HG03280 (cell line): ENCODE measurements around the gene RTP3.
"Not testable (repeated sequence)": the region's sequence is repeated elsewhere in the genome, so short reads cannot be mapped to it uniquely, and the experiment has no call there.

Experiments used
- ATAC-seq: cut with Tn5 transposase; IDR thresholded peaks from one replicate; pipeline ENCODE4 v1.9.1; 2021; ENCODE audit warnings: mild to moderate bottlenecking, moderate library complexity; ENCODE audit not compliant: unreplicated experiment

The RTP3 gene

DNA sequence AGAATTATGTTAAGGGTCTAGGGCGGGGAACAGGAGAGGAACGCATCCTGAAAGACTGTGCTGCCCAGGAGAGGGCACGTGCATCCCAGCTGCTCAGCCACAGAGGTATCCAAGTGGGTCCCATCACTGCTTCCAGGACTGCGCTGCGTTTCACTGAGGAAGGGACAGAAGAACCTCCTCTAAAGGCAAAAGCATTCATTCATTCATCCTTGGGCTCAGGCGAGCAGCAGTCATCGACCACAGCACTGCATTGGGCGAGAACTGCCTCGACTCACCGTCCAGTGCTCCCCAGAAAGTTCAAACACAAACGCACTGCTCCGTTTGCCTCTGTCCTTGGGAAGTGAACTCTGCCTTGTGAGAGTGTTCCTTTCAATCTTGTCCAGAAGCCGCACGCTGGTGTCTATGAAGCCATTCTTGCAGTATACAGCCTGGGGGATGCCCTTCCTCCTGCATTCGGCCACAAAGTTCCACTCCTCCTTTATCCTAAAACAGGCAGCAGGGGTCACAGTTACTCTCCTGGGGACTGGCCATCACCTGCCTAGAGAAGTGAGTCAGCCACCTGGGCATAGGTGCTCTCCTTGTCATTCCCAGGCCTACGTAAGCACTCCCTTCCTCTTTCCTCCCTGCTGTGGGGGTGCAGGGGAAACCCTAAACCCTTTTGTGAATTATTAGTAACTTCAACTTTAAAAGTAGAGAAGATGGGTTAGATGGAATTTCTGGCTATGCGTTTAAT lies 47.2 kb downstream of the RTP3 start:
- ATAC-seq = no peak

DNA sequence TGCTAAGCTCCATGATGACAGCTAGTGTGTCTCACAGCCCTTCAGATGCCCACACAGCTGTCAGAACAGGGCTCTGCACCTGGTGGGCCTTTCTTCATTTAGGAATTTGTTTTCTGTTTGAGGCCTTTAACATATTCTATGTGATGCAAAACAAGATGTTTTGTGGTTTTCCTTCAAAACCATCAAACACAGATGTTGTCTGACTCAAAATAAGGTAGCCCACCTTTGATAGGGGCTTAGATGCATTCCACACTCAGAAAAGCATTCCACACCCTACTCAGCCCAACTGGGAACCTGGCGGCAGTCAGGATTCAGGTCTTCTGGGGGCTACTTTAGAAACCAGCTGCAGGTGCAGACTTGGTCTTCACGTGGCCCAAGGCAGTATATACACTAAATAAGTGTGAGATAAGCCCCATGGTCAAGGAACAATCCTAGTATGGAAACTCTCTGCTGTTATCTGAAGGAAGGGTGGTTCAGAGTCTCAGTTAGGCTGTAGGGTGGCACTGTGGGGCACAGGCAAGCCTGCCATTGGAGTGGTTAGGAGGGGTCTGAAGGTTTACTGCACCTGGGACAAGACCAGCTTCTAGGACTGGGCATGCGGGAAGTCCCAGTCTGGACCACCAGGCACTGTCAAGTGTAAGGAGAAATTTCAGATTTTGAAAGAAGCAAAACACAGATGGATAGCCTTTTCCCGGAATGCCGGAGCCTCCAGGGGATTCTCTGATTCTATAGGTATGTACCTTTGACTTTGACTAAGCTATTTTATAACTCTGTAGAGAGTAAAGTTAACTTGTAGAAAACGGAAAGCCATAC lies 48.2 kb downstream of the RTP3 start:
- no peak for ATAC-seq

DNA sequence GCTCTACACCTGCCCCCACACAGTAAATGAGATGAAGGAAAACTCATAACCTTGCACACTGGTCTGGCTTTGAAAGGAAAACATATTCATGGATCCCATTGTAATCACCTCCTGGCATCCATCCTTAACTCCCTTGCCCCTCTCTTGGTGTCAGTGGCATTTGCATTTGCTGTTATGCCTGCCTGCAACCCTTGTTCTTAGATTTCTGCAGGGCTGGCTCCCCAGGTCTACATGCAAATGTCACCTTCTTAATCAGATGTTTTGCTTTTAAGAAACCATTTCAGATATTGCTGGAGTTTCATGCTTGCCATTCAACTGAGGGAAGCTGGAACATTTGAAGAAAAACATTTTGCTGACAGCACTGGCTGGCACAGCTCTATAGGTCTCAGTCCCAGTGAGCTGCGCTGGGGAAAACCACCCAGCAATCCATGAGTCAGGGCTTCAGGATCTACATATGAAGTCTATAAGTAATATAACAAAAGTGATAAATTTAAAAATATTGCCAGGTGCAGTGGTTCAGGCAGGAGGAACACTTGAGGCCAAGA lies 49.2 kb downstream of the RTP3 start:
- ATAC-seq = no peak

DNA sequence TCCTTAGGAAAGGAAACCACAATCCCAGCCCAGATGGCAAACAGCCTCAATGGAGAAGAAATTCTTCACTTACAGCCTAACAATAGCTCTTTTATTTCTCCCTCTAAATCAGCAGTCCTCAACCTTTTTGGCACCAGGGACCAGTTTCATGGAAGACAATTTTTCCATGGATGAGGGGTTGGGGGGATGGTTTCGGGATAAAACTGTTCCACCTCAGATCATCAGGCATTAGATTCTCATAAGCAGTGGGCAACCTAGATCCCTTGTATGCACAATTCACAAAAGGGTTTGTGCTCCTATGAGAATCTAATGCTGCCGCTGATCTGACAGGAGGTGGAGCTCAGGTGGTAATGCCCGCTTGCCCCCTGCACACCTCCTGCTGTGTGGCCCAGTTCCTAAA lies 50.8 kb downstream of the RTP3 start:
- ATAC-seq = not testable (repeated sequence)

DNA sequence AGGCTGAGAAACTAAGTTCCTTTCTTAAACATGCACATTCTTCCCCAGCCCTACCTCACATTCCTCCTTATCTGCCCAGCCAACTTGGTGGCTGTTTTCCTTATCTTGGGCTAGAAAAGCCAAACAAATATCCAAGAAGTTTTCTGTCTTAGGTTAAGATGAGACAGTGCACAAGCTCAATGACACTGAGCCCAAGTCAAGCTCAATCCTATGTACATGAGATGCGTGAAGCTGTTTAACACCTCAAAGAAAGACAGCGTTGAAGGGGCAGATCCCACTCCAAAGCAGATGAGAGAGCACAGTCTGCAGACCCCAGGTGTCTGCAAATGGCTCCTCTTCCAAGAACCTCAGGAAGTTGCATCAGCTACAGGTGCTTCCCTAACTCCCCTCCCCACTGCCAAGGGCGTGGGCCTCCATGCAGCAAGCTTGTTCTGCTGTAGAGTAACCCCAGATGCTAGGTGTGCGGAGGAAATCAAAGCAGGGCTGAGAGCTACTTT lies 51.7 kb downstream of the RTP3 start:
- ATAC-seq = no peak

DNA sequence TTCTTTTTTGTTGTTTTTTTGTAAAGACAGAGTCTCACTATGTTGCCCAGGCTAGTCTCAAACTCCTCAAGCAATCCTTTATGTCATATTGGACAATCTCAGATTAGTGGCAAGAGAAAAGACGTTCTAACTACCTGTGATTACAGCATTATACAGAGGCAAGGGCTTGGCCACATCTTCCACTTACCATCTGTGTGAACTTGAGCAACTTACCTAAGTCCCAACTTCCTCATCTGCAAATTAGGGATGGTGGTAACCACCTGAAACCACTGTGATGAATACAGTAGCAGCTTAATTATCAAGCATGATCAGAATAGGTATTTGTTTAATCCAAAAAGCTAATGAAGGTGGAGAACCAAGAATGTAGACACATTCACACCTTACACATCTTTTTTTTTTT lies 52.2 kb downstream of the RTP3 start:
- ATAC-seq = no peak
